ENCODE measurements around the gene ACTR3.

DNA sequence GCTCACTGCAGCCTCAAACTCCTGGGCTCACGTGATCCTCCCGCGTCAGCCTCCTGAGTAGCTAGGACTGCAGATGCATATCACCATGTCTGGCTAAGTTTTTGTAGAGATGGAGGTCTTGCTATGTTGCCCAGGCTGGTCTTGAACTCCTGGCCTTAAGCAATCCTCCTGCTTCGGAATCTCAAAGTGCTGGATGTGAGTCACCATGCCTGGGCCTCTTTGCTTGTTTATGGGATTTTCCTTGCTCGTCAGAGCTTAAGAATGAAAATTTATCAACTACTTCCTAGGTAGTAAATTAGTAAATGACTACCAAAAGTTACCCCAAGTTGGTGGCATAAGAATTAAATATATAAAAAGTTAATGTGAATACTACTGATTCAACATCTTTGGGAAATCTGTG, 51.0 kb downstream of the ACTR3 start:
- TF ChIP-seq, protein P1, sequence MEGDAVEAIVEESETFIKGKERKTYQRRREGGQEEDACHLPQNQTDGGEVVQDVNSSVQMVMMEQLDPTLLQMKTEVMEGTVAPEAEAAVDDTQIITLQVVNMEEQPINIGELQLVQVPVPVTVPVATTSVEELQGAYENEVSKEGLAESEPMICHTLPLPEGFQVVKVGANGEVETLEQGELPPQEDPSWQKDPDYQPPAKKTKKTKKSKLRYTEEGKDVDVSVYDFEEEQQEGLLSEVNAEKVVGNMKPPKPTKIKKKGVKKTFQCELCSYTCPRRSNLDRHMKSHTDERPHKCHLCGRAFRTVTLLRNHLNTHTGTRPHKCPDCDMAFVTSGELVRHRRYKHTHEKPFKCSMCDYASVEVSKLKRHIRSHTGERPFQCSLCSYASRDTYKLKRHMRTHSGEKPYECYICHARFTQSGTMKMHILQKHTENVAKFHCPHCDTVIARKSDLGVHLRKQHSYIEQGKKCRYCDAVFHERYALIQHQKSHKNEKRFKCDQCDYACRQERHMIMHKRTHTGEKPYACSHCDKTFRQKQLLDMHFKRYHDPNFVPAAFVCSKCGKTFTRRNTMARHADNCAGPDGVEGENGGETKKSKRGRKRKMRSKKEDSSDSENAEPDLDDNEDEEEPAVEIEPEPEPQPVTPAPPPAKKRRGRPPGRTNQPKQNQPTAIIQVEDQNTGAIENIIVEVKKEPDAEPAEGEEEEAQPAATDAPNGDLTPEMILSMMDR (conservative IDR thresholded peaks at IDR 0.05; ENCODE audit: low read depth, low read length), result no peak
- TF ChIP-seq EZH2phosphoT487 (IDR thresholded peaks at IDR 0.05; ENCODE audit: borderline replicate concordance, low read length), result no peak

Measured in PC-3 (cell line).